CD4-positive, alpha-beta T cell treated with Interleukin-4 for 4 hours (primary cell): ENCODE measurements around the gene LCN15.
"Not testable (repeated sequence)": the region's sequence is repeated elsewhere in the genome, so short reads cannot be mapped to it uniquely, and the experiment has no call there.

Source experiments
- DNase-seq: peaks from one replicate; pipeline ENCODE4 v3.0.0-alpha.2; 2020

Gene LCN15

GRCh38 chr9:136719195-136719880, 45.0 kb downstream of the LCN15 start:
- no peak for DNase-seq

GRCh38 chr9:136718345-136719194, 45.7 kb downstream of the LCN15 start:
- DNase-seq: no peak

- DNase-seq: no peak
Measured at GRCh38 chr9:136717399-136717798, 46.9 kb downstream of the LCN15 start.

GRCh38 chr9:136714893-136715274, 49.4 kb downstream of the LCN15 start:
- no peak for DNase-seq

- DNase-seq: no peak
Measured at GRCh38 chr9:136714096-136714892, 50.0 kb downstream of the LCN15 start.

GRCh38 chr9:136713550-136713949, 50.8 kb downstream of the LCN15 start:
- no peak for DNase-seq

GRCh38 chr9:136712690-136713544, 51.4 kb downstream of the LCN15 start:
- no peak for DNase-seq

GRCh38 chr9:136711751-136712689, 52.3 kb downstream of the LCN15 start, which contains the start of gene DIPK1B:
Gene DIPK1B (plus strand): TSS chr9:136712572. CDS start chr9:136712666, 94 bp downstream.
- no peak for DNase-seq

- not testable (repeated sequence) for DNase-seq
Measured at GRCh38 chr9:136711219-136711648, 53.1 kb downstream of the LCN15 start.

GRCh38 chr9:136710543-136710942, 53.8 kb downstream of the LCN15 start:
- DNase-seq: no peak
